ENCODE results near the gene DCLRE1C. TPM values are rescaled to one million over a fixed set of nuclear protein-coding genes. Genes with fewer than 3 reads are reported as not detected.
A peak's percentile ranks its signal among the peaks of the same experiment; 100 is the strongest.

The DCLRE1C gene
- total and polyA plus RNA-seq, 2 of the 8 experiments (the other 6 are each of a cell fraction or from before 2014, with no cell fraction given), result 0.77 to 7.4 TPM

- Histone ChIP-seq H2BK120ac (replicated peaks; ENCODE audit: low read depth, low read length) (no peak overlapping the region), H3K4ac (replicated peaks; ENCODE audit: insufficient read length, low read depth, low read length) (no peak overlapping the region), H3K4me1 (replicated peaks in 1 of 4; ENCODE audit: control insufficient read depth in 3 of 4, insufficient read depth in 4 of 4, low read length in 3 of 4) (peaks cover 3 to 11% (median 7%) of the 10 kb centered on the region in 4 experiments; a peak in 6 of 7 replicates), H4K5ac (ENCODE audit: insufficient read length, low read depth, low read length) (no peak overlapping the region), H2AK5ac (ENCODE audit: low read depth, low read length) (no peak overlapping the region), H3K4me3 (ENCODE audit: extremely low read depth in 1 of 4, insufficient read depth in 2 of 4, low read depth in 3 of 4, low read length in 4 of 4) (peak overlapping the region; percentile 79 to 93 (median 88)), H3K4me2 (ENCODE audit: insufficient read depth in 1 of 2, low read depth in 2 of 2, low read length in 2 of 2) (peak overlapping the region; percentile 68 to 80), H2AFZ (ENCODE audit: low read length) (no peak overlapping the region), H3K9ac (replicated peaks in 1 of 4; ENCODE audit: extremely low read depth in 1 of 4, low read depth in 3 of 4, low read length in 3 of 4) (peak overlapping the region; percentile 77 to 93 (median 90)), H3K9me3 (ENCODE audit: insufficient read depth in 2 of 2, low read depth in 1 of 2, low read length in 1 of 2) (no peaks in the 10 kb centered on the region), H3K23me2 (ENCODE audit: low read depth, low read length) (peaks cover 7% of the 10 kb centered on the region), H4K20me1 (replicated peaks in 1 of 2; ENCODE audit: control insufficient read depth in 1 of 2, insufficient read depth in 2 of 2, low read length in 2 of 2) (peaks cover 14 to 16% of the 10 kb centered on the region in 2 experiments), H4K8ac (ENCODE audit: extremely low read depth, insufficient read depth, low read length) (no peak overlapping the region), H2BK12ac (ENCODE audit: low read depth, low read length) (no peak overlapping the region), H3K79me2 (ENCODE audit: control insufficient read depth in 1 of 2, insufficient read depth in 2 of 2, low read length in 2 of 2) (peaks cover 13 to 63% of the 10 kb centered on the region in 2 experiments), H3K27me3 (replicated peaks in 1 of 4; ENCODE audit: control insufficient read depth in 3 of 4, extremely low read depth in 1 of 4, insufficient read depth in 3 of 4, low read length in 3 of 4) (no peaks in the 10 kb centered on the region), H2BK5ac (ENCODE audit: low read depth, low read length) (no peak overlapping the region), H2BK20ac (ENCODE audit: low read length) (no peak overlapping the region), H3K18ac (ENCODE audit: extremely low read depth, low read length) (no peak overlapping the region), H3K27ac (ENCODE audit: low read depth, low read length) (no peak overlapping the region), H2BK15ac (ENCODE audit: low read length) (no peak overlapping the region), H4K91ac (replicated peaks; ENCODE audit: insufficient read length, low read length) (no peak overlapping the region), H3K14ac (ENCODE audit: insufficient read length) (no peak overlapping the region), H3K56ac (replicated peaks; ENCODE audit: insufficient read length, low read depth, low read length) (no peak overlapping the region), H3K79me1 (ENCODE audit: low read depth, low read length) (no peaks in the 10 kb centered on the region; the same call in 1 of the 2 replicates), H3K23ac (ENCODE audit: insufficient read length) (no peak overlapping the region), H3K36me3 (ENCODE audit: control insufficient read depth in 2 of 4, insufficient read depth in 4 of 4, low read length in 3 of 4) (peaks cover 0 to 21% (median 3%) of the 10 kb centered on the region in 4 experiments; a peak in 4 of 8 replicates)
- 0% methylated on average over 5 of the region's 5 CpGs; no CpG with 5 or more reads in 1 of the 2 experiments for WGBS, 2 experiments (ENCODE audit: extremely low coverage in 1 of 2, insufficient coverage in 1 of 2, insufficient read length in 1 of 2, insufficient replicate concordance in 2 of 2, low coverage in 1 of 2, low lambda C conversion rate in 2 of 2, missing lambda C conversion rate in 1 of 2)
- DNase-seq (ENCODE audit: low read depth in 1 of 2, low spot score in 2 of 2), result no peak
- FAIRE-seq, result no peak
- ChIA-PET CTCF (ENCODE audit: partially characterized antibody) (interaction anchor here (1.5 to 3.3 kb wide), 2 partner anchors 10 to 220 kb away, joined by 3 to 19 read pairs; no protein-coding TSS in a partner anchor), POLR2A (ENCODE audit: partially characterized antibody) (interaction anchor here (1.0 to 2.8 kb wide), 9 partner anchors 9 to 84 kb away, joined by 3 to 11 read pairs (median 4); partner anchors contain the start of genes CDNF, DCLRE1C, HSPA14 and MSANTD7)
- TF ChIP-seq ZNF274 (IDR thresholded peaks at IDR 0.05; ENCODE audit: borderline replicate concordance, extremely low read depth, low read length) (no peak), TBP (IDR thresholded peaks at IDR 0.05; ENCODE audit: low read depth, low read length) (0 out of 2 replicates have a peak, but pooled peaks have one; percentile 4)
Observed at GRCh38 chr10:14879928-14880193, 74.0 kb downstream of the DCLRE1C start.

Data from H1 (cell line).